Stimulated activated CD4-positive, alpha-beta T cell treated with anti-CD3 and anti-CD28 coated beads, Interleukin-15, amount 100 ng/mL, for 1 hour (primary cell): Measurements from ENCODE around the gene LGR4.
A peak's percentile ranks its signal among the peaks of the same experiment; 100 is the strongest.

Source experiments
- DNase-seq, 2 donors: peaks; one replicate each; pipeline ENCODE4 v3.0.0-alpha.2; 2020; ENCODE audit warnings: low read depth in 1 of 2, low spot score in 1 of 2

LGR4 gene

GRCh38 chr11:27485930-27486773 lies 13.6 kb upstream of the LGR4 start:
- DNase-seq = no peak

GRCh38 chr11:27482793-27483192 lies 10.2 kb upstream of the LGR4 start:
- DNase-seq = no peak

GRCh38 chr11:27481992-27482391 lies 9.4 kb upstream of the LGR4 start:
- no peak for DNase-seq

- DNase-seq = no peak
Measured at GRCh38 chr11:27477831-27478230, 5.2 kb upstream of the LGR4 start.

- no peak for DNase-seq
Measured at GRCh38 chr11:27477243-27477642, 4.7 kb upstream of the LGR4 start.

- DNase-seq = no peak
Measured at GRCh38 chr11:27475622-27476021, 3.0 kb upstream of the LGR4 start.

- no peak for DNase-seq
Measured at GRCh38 chr11:27473017-27473406, 422 bp upstream of the LGR4 start.

GRCh38 chr11:27471589-27472397 lies 797 bp downstream of the LGR4 start:
- DNase-seq = peak in 1 of 2 donors; percentile 5

GRCh38 chr11:27470826-27471588 lies 1.6 kb downstream of the LGR4 start:
- no peak for DNase-seq

GRCh38 chr11:27470166-27470565 lies 2.4 kb downstream of the LGR4 start:
- no peak for DNase-seq

GRCh38 chr11:27468995-27469695 lies 3.4 kb downstream of the LGR4 start:
- no peak for DNase-seq

- no peak for DNase-seq
Measured at GRCh38 chr11:27468209-27468994, 4.2 kb downstream of the LGR4 start.

- no peak for DNase-seq
Measured at GRCh38 chr11:27467181-27467913, 5.2 kb downstream of the LGR4 start.

GRCh38 chr11:27466363-27466762 lies 6.2 kb downstream of the LGR4 start:
- DNase-seq = no peak

GRCh38 chr11:27465629-27466028 lies 7.0 kb downstream of the LGR4 start:
- no peak for DNase-seq

GRCh38 chr11:27464909-27465308 lies 7.7 kb downstream of the LGR4 start:
- DNase-seq = no peak

- DNase-seq = no peak
Measured at GRCh38 chr11:27464289-27464696, 8.3 kb downstream of the LGR4 start.

GRCh38 chr11:27462543-27462942 lies 10.0 kb downstream of the LGR4 start:
- no peak for DNase-seq

GRCh38 chr11:27460158-27460978 lies 12.2 kb downstream of the LGR4 start:
- DNase-seq = no peak
